Gastrocnemius medialis (tissue), 4 donors: ENCODE data around the gene LHPP.

Experiments
- POLR2A ChIP-seq, 2 donors: fragments of 450-650 bp; IDR thresholded peaks; one replicate each; pipeline ENCODE4 v1.6.1; 2017; ENCODE audit warnings: antibody characterized with exemption in 2 of 2, mild to moderate bottlenecking in 2 of 2, moderate library complexity in 2 of 2
- TF ChIP-seq, protein P1 (sequence below), 5 experiments: fragments of 450-650 bp in 3 of 5; fragments of 200-600 bp in 2 of 5; sonication (generic) in 2 of 5; IDR thresholded peaks in 4 of 5; conservative IDR thresholded peaks in 1 of 5; 1 replicate in 4 of 5; 2 replicates in 1 of 5; pipeline ENCODE4 v1.5.1; 2016 to 2019; ENCODE audit warnings: antibody characterized with exemption in 5 of 5, mild to moderate bottlenecking in 3 of 5, moderate library complexity in 3 of 5

DNA sequence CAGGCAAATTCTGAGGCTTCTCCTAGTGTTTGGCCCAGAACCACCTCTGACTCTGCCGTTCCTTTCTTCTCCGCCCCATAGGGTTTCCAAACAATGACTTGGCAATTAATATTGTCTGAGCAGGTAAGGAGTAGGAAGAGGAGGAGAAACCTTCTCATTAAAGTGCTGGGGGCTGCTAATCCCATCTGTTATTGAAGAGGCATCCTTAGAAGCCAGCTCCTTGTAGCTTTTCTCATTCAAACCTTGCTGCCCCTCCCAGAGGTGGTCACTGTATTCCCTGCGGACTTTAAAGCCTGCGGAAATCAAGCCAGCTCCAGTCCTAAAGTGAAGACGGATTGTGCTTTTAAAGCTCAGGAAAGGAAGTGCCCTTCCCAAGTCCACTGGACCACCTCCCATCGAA, 10.3 kb upstream of the LHPP start:
- TF ChIP-seq, protein P1, sequence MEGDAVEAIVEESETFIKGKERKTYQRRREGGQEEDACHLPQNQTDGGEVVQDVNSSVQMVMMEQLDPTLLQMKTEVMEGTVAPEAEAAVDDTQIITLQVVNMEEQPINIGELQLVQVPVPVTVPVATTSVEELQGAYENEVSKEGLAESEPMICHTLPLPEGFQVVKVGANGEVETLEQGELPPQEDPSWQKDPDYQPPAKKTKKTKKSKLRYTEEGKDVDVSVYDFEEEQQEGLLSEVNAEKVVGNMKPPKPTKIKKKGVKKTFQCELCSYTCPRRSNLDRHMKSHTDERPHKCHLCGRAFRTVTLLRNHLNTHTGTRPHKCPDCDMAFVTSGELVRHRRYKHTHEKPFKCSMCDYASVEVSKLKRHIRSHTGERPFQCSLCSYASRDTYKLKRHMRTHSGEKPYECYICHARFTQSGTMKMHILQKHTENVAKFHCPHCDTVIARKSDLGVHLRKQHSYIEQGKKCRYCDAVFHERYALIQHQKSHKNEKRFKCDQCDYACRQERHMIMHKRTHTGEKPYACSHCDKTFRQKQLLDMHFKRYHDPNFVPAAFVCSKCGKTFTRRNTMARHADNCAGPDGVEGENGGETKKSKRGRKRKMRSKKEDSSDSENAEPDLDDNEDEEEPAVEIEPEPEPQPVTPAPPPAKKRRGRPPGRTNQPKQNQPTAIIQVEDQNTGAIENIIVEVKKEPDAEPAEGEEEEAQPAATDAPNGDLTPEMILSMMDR (IDR thresholded peaks at IDR 0.05 in 4 of 5, conservative IDR thresholded peaks at IDR 0.05 in 1 of 5): no peak
- no peak for TF ChIP-seq POLR2A (IDR thresholded peaks at IDR 0.05)
